Measurements from ENCODE around the gene PRAC1. TPM values are rescaled to one million over a fixed set of nuclear protein-coding genes. Genes with fewer than 3 reads are reported as not detected.

Gene PRAC1
- total RNA-seq, 1 experiment from 2014 or later = 60.8 TPM

GRCh38 chr17:48770954-48771353 lies 48.6 kb upstream of the PRAC1 start (continued):
- no peak for TF ChIP-seq ZNF281 (CRISPR knock-in tag; IDR thresholded peaks at IDR 0.05)

GRCh38 chr17:48769009-48769675 lies 46.8 kb upstream of the PRAC1 start:
- no peaks in the 10 kb centered on the region for H3K9me3 Mint-ChIP-seq
- ChIA-PET CTCF (interaction anchor here (1.2 to 4.6 kb wide), 7 partner anchors 22 to 133 kb away, joined by 4 to 25 read pairs (median 12); no protein-coding TSS in a partner anchor), POLR2A (no interaction called here)
- H3K27ac Mint-ChIP-seq = no peak overlapping the region
- DNase-seq (ENCODE audit: low spot score) (no peak), ATAC-seq (no peak)
- no peak overlapping the region for H3K4me3 Mint-ChIP-seq
- H3K27me3 Mint-ChIP-seq (ENCODE audit: low read depth) = peaks cover 39% of the 10 kb centered on the region
- TF ChIP-seq ZNF671 (CRISPR knock-in tag; IDR thresholded peaks at IDR 0.05) (no peak), GRHL2 (CRISPR knock-in tag; IDR thresholded peaks at IDR 0.05; ENCODE audit: insufficient replicate concordance, severe bottlenecking) (no peak), FOXJ3 (CRISPR knock-in tag; IDR thresholded peaks at IDR 0.05; ENCODE audit: borderline replicate concordance) (no peak), CTCF (IDR thresholded peaks at IDR 0.05) (no peak), AR (CRISPR knock-in tag; IDR thresholded peaks at IDR 0.05) (no peak)
- H3K36me3 Mint-ChIP-seq = no peaks in the 10 kb centered on the region
- no peaks in the 10 kb centered on the region for H3K4me1 Mint-ChIP-seq

- Mint-ChIP-seq H3K4me1 (no peaks in the 10 kb centered on the region), H3K4me3 (no peak overlapping the region), H3K9me3 (no peaks in the 10 kb centered on the region), H3K27ac (no peak overlapping the region), H3K36me3 (no peaks in the 10 kb centered on the region), H3K27me3 (ENCODE audit: low read depth) (peaks cover 57% of the 10 kb centered on the region)
- no peak for DNase-seq (ENCODE audit: low spot score)
- ChIA-PET POLR2A (interaction anchor here (0.5 kb wide), 2 partner anchors 36 to 246 kb away, joined by 3 to 4 read pairs; no protein-coding TSS in a partner anchor), CTCF (interaction anchor here (0.7 to 4.6 kb wide), 16 partner anchors 15 to 125 kb away, joined by 3 to 25 read pairs (median 6); partner anchors contain the start of gene ATP5MC1)
- peak; percentile 72 for ATAC-seq
- TF ChIP-seq AFF4 (CRISPR knock-in tag; IDR thresholded peaks at IDR 0.05; ENCODE audit: borderline replicate concordance) (no peak), ZNF532 (CRISPR knock-in tag; IDR thresholded peaks at IDR 0.05; ENCODE audit: borderline replicate concordance) (no peak), ZNF317 (CRISPR knock-in tag; IDR thresholded peaks at IDR 0.05; ENCODE audit: borderline replicate concordance, low read depth) (no peak), GRHL2 (CRISPR knock-in tag; IDR thresholded peaks at IDR 0.05; ENCODE audit: insufficient replicate concordance, severe bottlenecking) (no peak), PREB (CRISPR knock-in tag; IDR thresholded peaks at IDR 0.05; ENCODE audit: borderline replicate concordance) (no peak), ETV6 (CRISPR knock-in tag; IDR thresholded peaks at IDR 0.05) (no peak), NFATC4 (CRISPR knock-in tag; IDR thresholded peaks at IDR 0.05) (no peak), JUN (CRISPR knock-in tag; IDR thresholded peaks at IDR 0.05) (no peak)
Measured at GRCh38 chr17:48767263-48767774, 45.0 kb upstream of the PRAC1 start.
